GM23248 (cell line): Measurements from ENCODE around the gene PHKG1. TPM values are rescaled to one million over a fixed set of nuclear protein-coding genes. Genes with fewer than 3 reads are reported as not detected.
"Not testable (repeated sequence)": the region's sequence is repeated elsewhere in the genome, so short reads cannot be mapped to it uniquely, and the experiment has no call there.

Source experiments
- DNase-seq: peaks from one replicate; pipeline ENCODE4 v3.0.0-alpha.2; 2015
- H2AFZ ChIP-seq: fragments of 200-600 bp; sonication (generic); 2 replicates; pipeline ENCODE4 v1.6.1; 2016; ENCODE audit warnings: antibody characterized with exemption
- H3F3A ChIP-seq: fragments of 200-600 bp; sonication (generic); 2 replicates; pipeline ENCODE4 v1.6.1; 2016; ENCODE audit warnings: mild to moderate bottlenecking, antibody characterized with exemption, mixed run types; ENCODE audit not compliant: insufficient read depth
- H3K27ac ChIP-seq: fragments of 200-600 bp; sonication (generic); 2 replicates; pipeline ENCODE4 v1.5.1; 2016; ENCODE audit warnings: mild to moderate bottlenecking
- H3K27me3 ChIP-seq: fragments of 200-600 bp; sonication (generic); replicated peaks from 2 replicates; pipeline ENCODE4 v1.6.1; 2016; ENCODE audit warnings: mild to moderate bottlenecking; ENCODE audit not compliant: insufficient read depth
- H3K36me3 ChIP-seq: fragments of 200-600 bp; sonication (generic); 2 replicates; pipeline ENCODE4 v1.6.1; 2016; ENCODE audit warnings: low read depth, mild to moderate bottlenecking
- H3K4me1 ChIP-seq: fragments of 200-600 bp; sonication (generic); 2 replicates; pipeline ENCODE4 v1.6.1; 2016; ENCODE audit warnings: mild to moderate bottlenecking; ENCODE audit not compliant: insufficient read depth
- H3K4me2 ChIP-seq: fragments of 200-600 bp; sonication (generic); one replicate; pipeline ENCODE4 v1.6.1; 2016; ENCODE audit warnings: mild to moderate bottlenecking; ENCODE audit not compliant: unreplicated experiment
- H3K4me3 ChIP-seq: fragments of 200-600 bp; sonication (generic); 2 replicates; pipeline ENCODE4 v1.5.1; 2016; ENCODE audit warnings: mild to moderate bottlenecking
- H3K79me2 ChIP-seq: fragments of 200-600 bp; sonication (generic); 2 replicates; pipeline ENCODE4 v1.6.1; 2016; ENCODE audit warnings: mild to moderate bottlenecking; ENCODE audit not compliant: insufficient read depth
- H3K9ac ChIP-seq: fragments of 200-600 bp; sonication (generic); 2 replicates; pipeline ENCODE4 v1.6.1; 2016; ENCODE audit warnings: mild to moderate bottlenecking
- H3K9me2 ChIP-seq: fragments of 200-600 bp; sonication (generic); 2 replicates; pipeline ENCODE4 v1.6.1; 2016; ENCODE audit warnings: mixed run types, mild to moderate bottlenecking, moderate library complexity; ENCODE audit not compliant: insufficient read depth
- H3K9me3 ChIP-seq: fragments of 200-600 bp; sonication (generic); one replicate; pipeline ENCODE4 v1.6.1; 2017; ENCODE audit warnings: low read depth
- H4K20me1 ChIP-seq: fragments of 200-600 bp; sonication (generic); 2 replicates; pipeline ENCODE4 v1.6.0; 2016; ENCODE audit not compliant: insufficient read depth
- EZH2 ChIP-seq: fragments of 200-600 bp; sonication (generic); IDR thresholded peaks from 2 replicates; pipeline ENCODE4 v1.6.1; 2018; ENCODE audit warnings: antibody characterized with exemption, mild to moderate bottlenecking; ENCODE audit not compliant: insufficient read depth, poor library complexity, severe bottlenecking
- EZH2phosphoT487 ChIP-seq: fragments of 200-600 bp; sonication (generic); IDR thresholded peaks from 2 replicates; pipeline ENCODE4 v1.6.1; 2018; ENCODE audit warnings: antibody characterized with exemption, moderate library complexity, mild to moderate bottlenecking, low read depth; ENCODE audit not compliant: insufficient read depth
- WGBS, 2 experiments: methylation state at CpG; one replicate each; pipeline ENCODE4 v1.1.6; 2015 to 2017; ENCODE audit warnings: low lambda C conversion rate in 2 of 2, low coverage in 1 of 2; ENCODE audit errors: missing lambda C conversion rate in 2 of 2; 5-methylcytosine and 5-hydroxymethylcytosine counted together
- in situ Hi-C: fragments of 300-500 bp; cut with MboI; formaldehyde crosslinking; loops from 2 replicates; pipeline ENCODE4 v1.15.0; 2020
- polyA plus RNA-seq: library from polyadenylated mRNA; unstranded; fragments of >200 nt; fragmentation: Nextera tagmentation; extraction: Ambion mirVana; gene quantifications from 2 replicates; pipeline ENCODE4 v1.2.1, GENCODE V29; 2016
- total RNA-seq: library from RNA; depleted of rRNA; stranded (reverse); fragments of >200 nt; shearing (Covaris generic); gene quantifications from 2 replicates; pipeline ENCODE4 v1.2.3, GENCODE V29; 2014

The PHKG1 gene
- total and polyA plus RNA-seq, 2 experiments from 2014 or later: 0.32 to 0.41 TPM

DNA sequence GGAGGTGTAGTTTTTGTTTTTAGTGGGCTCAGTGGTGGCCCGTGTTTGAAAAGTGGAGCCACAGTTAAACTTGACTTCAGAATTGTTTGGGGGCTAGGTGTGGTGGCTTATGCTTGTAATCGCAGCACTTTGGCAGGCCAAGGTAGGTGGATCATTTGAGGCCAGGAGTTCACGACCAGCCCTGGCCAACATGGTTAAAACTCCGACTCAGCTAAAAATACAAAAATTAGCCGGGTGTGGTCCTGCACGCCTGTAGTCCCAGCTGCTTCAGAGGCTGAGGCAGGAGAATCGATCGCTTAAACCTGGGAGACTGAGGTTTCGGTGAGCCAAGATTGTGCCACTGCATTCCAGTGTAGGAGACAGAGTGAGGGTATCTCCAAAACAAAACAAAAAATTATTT is 39.4 kb downstream of the PHKG1 start:
- H3K4me2 ChIP-seq: peak overlapping the region; percentile 66
- peak overlapping the region; percentile 87 for H3K4me3 ChIP-seq
- H4K20me1 ChIP-seq: no peaks in the 10 kb centered on the region
- peaks cover 8% of the 10 kb centered on the region for H3K4me1 ChIP-seq
- DNase-seq: no peak
- no peaks in the 10 kb centered on the region for H3K9me3 ChIP-seq
- H2AFZ ChIP-seq: no peak overlapping the region
- peaks cover 44% of the 10 kb centered on the region for H3K36me3 ChIP-seq
- H3K27ac ChIP-seq: no peak overlapping the region
- peaks cover 56% of the 10 kb centered on the region for H3F3A ChIP-seq
- H3K9me2 ChIP-seq: no peaks in the 10 kb centered on the region
- 87 to 90% methylated on average over 9 of the region's 9 CpGs for WGBS, 2 experiments
- H3K27me3 ChIP-seq: no peaks in the 10 kb centered on the region
- H3K9ac ChIP-seq: peak overlapping the region; percentile 95
- peaks cover 86% of the 10 kb centered on the region for H3K79me2 ChIP-seq
- TF ChIP-seq EZH2phosphoT487 (no peak), EZH2 (no peak)
- in situ Hi-C loops: loop anchor here (25.0 kb wide), 1 partner anchor 1291 kb away; the partner anchor contains the start of gene SEC61G

DNA sequence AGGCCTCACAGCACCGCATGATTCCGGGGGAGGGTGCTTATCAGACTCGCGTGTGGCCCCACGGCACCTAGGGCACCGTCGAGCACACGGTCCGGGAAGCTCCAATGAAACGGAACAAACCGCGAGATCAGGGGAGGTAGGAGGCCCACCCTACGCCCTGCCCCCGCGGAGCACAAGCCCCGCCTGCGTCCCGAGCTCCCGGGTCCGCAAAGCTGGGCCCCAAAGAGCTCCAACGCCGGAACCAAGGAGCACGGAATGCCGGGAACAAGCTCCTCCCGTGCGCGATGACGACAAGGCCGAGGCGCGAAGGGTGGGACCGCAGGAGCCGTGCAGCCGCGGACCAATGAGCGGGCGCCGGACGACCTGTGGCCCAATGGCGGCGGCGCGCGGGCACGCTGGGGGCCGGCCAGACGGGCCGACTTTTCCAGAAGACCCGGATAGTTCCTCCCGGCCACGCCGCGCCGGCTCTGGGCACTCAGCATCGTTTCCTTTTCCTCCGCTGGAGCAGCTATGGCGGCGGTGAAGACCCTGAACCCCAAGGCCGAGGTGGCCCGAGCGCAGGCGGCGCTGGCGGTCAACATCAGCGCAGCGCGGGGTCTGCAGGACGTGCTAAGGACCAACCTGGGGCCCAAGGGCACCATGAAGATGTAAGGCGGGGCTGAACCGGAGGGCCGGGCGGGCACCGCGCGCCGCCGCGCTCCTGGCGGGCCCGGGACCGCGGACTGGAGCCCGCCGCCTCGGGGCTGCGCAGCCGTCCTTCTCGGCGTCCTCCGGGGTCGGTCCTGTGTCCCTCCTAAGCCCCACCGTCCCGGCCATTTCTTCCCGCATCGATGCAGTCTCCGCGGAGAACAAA is 41.2 kb downstream of the PHKG1 start, which contains the start of the genes CCT6A and PSPH:
TSS of gene CCT6A (plus strand) at position 427 of the 853 bp plus-strand sequence. CDS start at position 511, 84 bp downstream.
TSS of gene PSPH (minus strand) at position 106 of the 853 bp plus-strand sequence. CDS start 30,232 bp downstream, outside the sequence.
- TF ChIP-seq EZH2phosphoT487 (no peak), EZH2 (no peak)
- H3K4me2 ChIP-seq: peak within 1 kb of the TSS; percentile 99
- no peaks in the 10 kb centered on the region for H3K9me2 ChIP-seq
- H3K4me3 ChIP-seq: peak within 1 kb of the TSS; percentile 87
- H3K27ac ChIP-seq: peak within 1 kb of the TSS; percentile 82
- H3K4me1 ChIP-seq: peaks cover 15% of the 10 kb centered on the region
- peak within 1 kb of the TSS; percentile 95 for H3K9ac ChIP-seq
- peak; percentile 100 for DNase-seq
- no peaks in the 10 kb centered on the region for H3K27me3 ChIP-seq
- no peaks in the 10 kb centered on the region for H4K20me1 ChIP-seq
- peak within 1 kb of the TSS; percentile 84 for H2AFZ ChIP-seq
- peaks cover 28% of the 10 kb centered on the region for H3K36me3 ChIP-seq
- H3K9me3 ChIP-seq: no peaks in the 10 kb centered on the region
- in situ Hi-C loops: loop anchor here (25.0 kb wide), 1 partner anchor 1289 kb away; the partner anchor contains the start of gene SEC61G
- 1% methylated on average over 90 to 92 of the region's 97 CpGs for WGBS, 2 experiments
- H3K79me2 ChIP-seq: peaks cover 68% of the 10 kb centered on the region
- H3F3A ChIP-seq: peaks cover 57% of the 10 kb centered on the region

DNA sequence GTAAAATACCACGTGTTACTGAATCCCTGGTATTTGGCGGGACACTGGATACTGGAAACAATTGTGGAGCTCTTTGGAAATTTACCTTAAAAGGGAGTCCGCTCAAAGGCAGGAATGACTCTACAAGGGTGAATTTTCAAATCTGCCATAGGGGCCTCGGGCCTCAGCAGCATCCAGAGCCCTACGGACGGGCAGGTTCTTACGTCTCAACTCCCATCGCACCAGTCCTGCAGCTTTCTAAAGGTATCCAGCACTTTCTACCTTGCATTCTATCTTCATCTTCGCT is 41.8 kb downstream of the PHKG1 start:
- DNase-seq: no peak
- Histone ChIP-seq H3K27me3 (no peaks in the 10 kb centered on the region), H3K4me3 (peak overlapping the region; percentile 87), H3K9me3 (no peaks in the 10 kb centered on the region), H4K20me1 (no peaks in the 10 kb centered on the region), H2AFZ (peak overlapping the region; percentile 84), H3K79me2 (peaks cover 62% of the 10 kb centered on the region), H3F3A (peaks cover 56% of the 10 kb centered on the region), H3K4me1 (peaks cover 19% of the 10 kb centered on the region), H3K27ac (peak overlapping the region; percentile 82), H3K36me3 (peaks cover 24% of the 10 kb centered on the region), H3K4me2 (peak overlapping the region; percentile 99), H3K9me2 (no peaks in the 10 kb centered on the region), H3K9ac (peak overlapping the region; percentile 95)
- 0 to 1% methylated on average over 9 of the region's 9 CpGs for WGBS, 2 experiments
- in situ Hi-C loops: loop anchor here (25.0 kb wide), 1 partner anchor 1289 kb away; the partner anchor contains the start of gene SEC61G
- TF ChIP-seq EZH2 (no peak), EZH2phosphoT487 (no peak)

DNA sequence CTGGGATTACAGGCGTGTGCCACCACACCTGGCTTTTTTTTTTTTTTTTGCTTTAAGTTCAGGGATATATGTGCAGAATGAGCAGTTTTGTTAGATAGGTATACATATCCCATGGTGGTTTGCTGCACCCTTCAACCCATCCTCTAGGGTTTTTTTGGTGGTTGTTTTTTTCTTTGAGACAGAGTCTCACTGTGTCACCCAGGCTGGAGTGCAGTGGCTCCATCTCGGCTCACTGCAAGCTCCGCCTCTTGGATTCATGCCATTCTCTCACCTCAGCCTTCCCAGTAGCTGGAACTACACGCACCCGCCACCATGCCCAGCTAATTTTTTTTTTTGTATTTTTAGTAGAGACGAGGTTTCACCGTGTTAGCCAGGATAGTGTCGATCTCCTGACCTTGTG is 44.0 kb downstream of the PHKG1 start:
- H2AFZ ChIP-seq, H3K9me3 ChIP-seq, H3K4me2 ChIP-seq, in situ Hi-C loops, H4K20me1 ChIP-seq, H3K27ac ChIP-seq, H3K27me3 ChIP-seq, H3K4me3 ChIP-seq, H3K9me2 ChIP-seq, H3K36me3 ChIP-seq, H3K9ac ChIP-seq: not testable (repeated sequence)
- 60 to 61% methylated on average over 8 of the region's 8 CpGs for WGBS, 2 experiments
- H3F3A ChIP-seq: peaks cover 35% of the 10 kb centered on the region; the same call in 1 of the 2 replicates
- peaks cover 19% of the 10 kb centered on the region for H3K4me1 ChIP-seq
- peaks cover 48% of the 10 kb centered on the region for H3K79me2 ChIP-seq
- DNase-seq: peak; percentile 8
